B cell (primary cell): ENCODE results near the gene IRGQ. TPM values are rescaled to one million over a fixed set of nuclear protein-coding genes. Genes with fewer than 3 reads are reported as not detected.

ENCODE experiments used
- ATAC-seq: fragments of 200-7000 bp; cut with Tn5 transposase; one replicate; pipeline ENCODE4 v1.10.0; 2021; ENCODE audit warnings: low read depth, mild to moderate bottlenecking, moderate number of reproducible peaks, moderate library complexity
- CTCF ChIA-PET: fragments of 350-600 bp; sonication (Branson Sonifier 250); formaldehyde crosslinking; loops from one replicate; lab custom pipeline; 2021; ENCODE audit warnings: antibody characterized with exemption, inconsistent platforms; lab: Charles Lee
- POLR2A ChIA-PET: fragments of 350-600 bp; sonication (Branson Sonifier 250); formaldehyde crosslinking; loops from one replicate; lab custom pipeline; 2021; ENCODE audit warnings: antibody characterized with exemption; lab: Charles Lee
- DNase-seq: peaks from one replicate; pipeline ENCODE4 v3.0.0; 2013
- H2AFZ ChIP-seq: 2 replicates; pipeline ENCODE4 v1.6.1; 2012; ENCODE audit warnings: mild to moderate bottlenecking, low read depth, low read length; ENCODE audit not compliant: insufficient read depth, poor library complexity, severe bottlenecking
- H3K27ac ChIP-seq, 2 donors: 1 replicate in 1 of 2; 2 replicates in 1 of 2; pipeline ENCODE4 v1.5.1; 2012 to 2013; ENCODE audit warnings: low read length in 2 of 2, mild to moderate bottlenecking in 2 of 2, moderate library complexity in 1 of 2
- H3K27me3 ChIP-seq, 4 experiments: fragments of 200-600 bp in 1 of 4; sonication (generic) in 1 of 4; replicated peaks in 1 of 4; 1 replicate in 2 of 4; 2 replicates in 2 of 4; pipeline versions ENCODE4 v1.6.1 to v1.7.0; 2013 to 2016; ENCODE audit warnings: low read length in 3 of 4, mild to moderate bottlenecking in 2 of 4, mixed read lengths in 1 of 4, moderate library complexity in 1 of 4; ENCODE audit not compliant: insufficient read depth in 4 of 4, control insufficient read depth in 3 of 4; ENCODE audit errors: control extremely low read depth in 1 of 4
- H3K36me3 ChIP-seq, 2 experiments: replicated peaks in 1 of 2; 1 replicate in 1 of 2; 2 replicates in 1 of 2; pipeline versions ENCODE4 v1.6.1 to v1.7.1; 2013; ENCODE audit warnings: low read length in 1 of 2; ENCODE audit not compliant: insufficient read depth in 2 of 2, control insufficient read depth in 1 of 2; ENCODE audit errors: control extremely low read depth in 1 of 2, extremely low read depth in 1 of 2
- H3K4me1 ChIP-seq, 2 donors: fragments of 200-600 bp in 1 of 2; sonication (generic) in 1 of 2; 1 replicate in 1 of 2; 2 replicates in 1 of 2; pipeline versions ENCODE4 v1.5.1 to v1.6.1; 2013 to 2017; ENCODE audit warnings: low read length in 2 of 2; ENCODE audit not compliant: control insufficient read depth in 2 of 2, insufficient read depth in 2 of 2
- H3K4me2 ChIP-seq: replicated peaks from 2 replicates; pipeline ENCODE3; 2012; ENCODE audit warnings: mild to moderate bottlenecking, low read depth, low read length; ENCODE audit not compliant: poor library complexity, severe bottlenecking
- H3K4me3 ChIP-seq, 5 experiments: fragments of 200-600 bp in 1 of 5; sonication (generic) in 1 of 5; 1 replicate in 3 of 5; 2 replicates in 2 of 5; pipeline versions ENCODE4 v1.5.1 to v1.7.0; 2011 to 2016; ENCODE audit warnings: low read length in 4 of 5, mild to moderate bottlenecking in 4 of 5, low read depth in 2 of 5, control low read depth in 1 of 5, moderate library complexity in 1 of 5; ENCODE audit not compliant: insufficient read depth in 1 of 5; ENCODE audit errors: control extremely low read depth in 1 of 5, extremely low read depth in 1 of 5
- H3K79me2 ChIP-seq: fragments of 200-600 bp; sonication (generic); one replicate; pipeline ENCODE4 v1.6.0; 2016; ENCODE audit warnings: low read length; ENCODE audit not compliant: control insufficient read depth, insufficient read depth
- H3K9ac ChIP-seq: fragments of 200-600 bp; sonication (generic); 2 replicates; pipeline ENCODE4 v1.6.1; 2017; ENCODE audit warnings: mild to moderate bottlenecking, low read length, moderate library complexity
- H3K9me3 ChIP-seq, 3 donors: one replicate each; pipeline versions ENCODE4 v1.6.1 to v1.7.1; 2013; ENCODE audit warnings: low read length in 2 of 3; ENCODE audit not compliant: control insufficient read depth in 2 of 3, insufficient read depth in 1 of 3; ENCODE audit errors: control extremely low read depth in 1 of 3
- H4K20me1 ChIP-seq: 2 replicates; pipeline ENCODE4 v1.6.0; 2012; ENCODE audit warnings: mild to moderate bottlenecking, low read length; ENCODE audit not compliant: insufficient read depth, control insufficient read depth, poor library complexity, severe bottlenecking
- H3K27ac Mint-ChIP-seq: one replicate; pipeline ENCODE4 v1.8.0; 2021; ENCODE audit warnings: mixed read lengths
- H3K27me3 Mint-ChIP-seq: one replicate; pipeline ENCODE4 v1.8.0; 2021; ENCODE audit warnings: mixed read lengths
- H3K4me1 Mint-ChIP-seq: one replicate; pipeline ENCODE4 v1.8.0; 2021; ENCODE audit warnings: mixed read lengths
- H3K4me3 Mint-ChIP-seq: one replicate; pipeline ENCODE4 v1.8.0; 2021; ENCODE audit warnings: mixed read lengths
- H3K9me3 Mint-ChIP-seq: one replicate; pipeline ENCODE4 v1.8.0; 2022; ENCODE audit warnings: mixed read lengths; ENCODE audit not compliant: insufficient read depth
- EZH2 ChIP-seq: IDR thresholded peaks from 2 replicates; pipeline ENCODE4 v1.6.1; 2012; ENCODE audit warnings: borderline replicate concordance, low read depth, mild to moderate bottlenecking, moderate library complexity, low read length; ENCODE audit not compliant: insufficient read depth, poor library complexity, severe bottlenecking
- WGBS: methylation state at CpG from one replicate; pipeline ENCODE4 v1.1.5; 2013; ENCODE audit warnings: missing lambda C conversion rate; ENCODE audit not compliant: insufficient coverage; 5-methylcytosine and 5-hydroxymethylcytosine counted together
- intact Hi-C: fragments of 100-400 bp; cut with micrococcal nuclease; formaldehyde crosslinking; loops from one replicate; pipeline ENCODE4 v1.10.0; 2022
- polyA plus RNA-seq: library from polyadenylated mRNA; depleted of rRNA; stranded (reverse); fragments of >200 nt; gene quantifications from 2 replicates; pipeline ENCODE4 v1.2.3, GENCODE V29; 2012
- total RNA-seq, 2 donors: library from RNA; stranded (reverse); fragments of 120-200 nt in 1 of 2; gene quantifications; 1 replicate in 1 of 2; 2 replicates in 1 of 2; pipeline versions ENCODE4 v1.2.3 to v1.2.4, GENCODE V29; 2013 to 2022
- TF ChIP-seq, protein P1 (sequence below): fragments of 200-600 bp; IDR thresholded peaks from one replicate; pipeline ENCODE4 v1.8.0; 2022; ENCODE audit warnings: antibody characterized with exemption, mild to moderate bottlenecking

IRGQ gene
- total and polyA plus RNA-seq, 2 donors (not counting 1 experiment from before 2014, with no cell fraction given) = 20.3 to 22.6 TPM

DNA sequence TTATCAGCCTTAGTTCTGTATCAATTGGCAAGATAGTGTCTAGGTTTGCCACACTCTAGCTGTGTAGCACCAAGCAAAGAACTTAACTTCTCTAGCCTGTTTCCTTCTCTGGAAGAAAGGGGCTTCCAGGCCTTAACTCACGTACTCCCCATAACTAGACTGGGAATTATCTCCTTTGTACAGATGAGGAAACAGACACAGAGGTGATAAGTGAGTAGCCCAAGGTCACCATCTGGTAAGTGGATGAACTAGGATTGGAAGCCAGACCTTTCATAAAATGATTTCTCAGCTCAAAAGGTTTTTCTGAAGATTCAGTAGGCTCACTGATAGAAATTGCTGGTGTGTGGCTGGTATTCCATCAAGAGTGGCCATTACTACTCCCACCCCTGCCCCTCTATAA, 20.4 kb upstream of the IRGQ start:
- no peaks in the 10 kb centered on the region for H3K9me3 Mint-ChIP-seq
- ChIA-PET CTCF (no interaction called here), POLR2A (no interaction called here)
- no CpG with 5 or more reads among the region's 1 CpG for WGBS
- no peaks in the 10 kb centered on the region for H3K27me3 ChIP-seq
- TF ChIP-seq EZH2 = no peak
- TF ChIP-seq, protein P1, sequence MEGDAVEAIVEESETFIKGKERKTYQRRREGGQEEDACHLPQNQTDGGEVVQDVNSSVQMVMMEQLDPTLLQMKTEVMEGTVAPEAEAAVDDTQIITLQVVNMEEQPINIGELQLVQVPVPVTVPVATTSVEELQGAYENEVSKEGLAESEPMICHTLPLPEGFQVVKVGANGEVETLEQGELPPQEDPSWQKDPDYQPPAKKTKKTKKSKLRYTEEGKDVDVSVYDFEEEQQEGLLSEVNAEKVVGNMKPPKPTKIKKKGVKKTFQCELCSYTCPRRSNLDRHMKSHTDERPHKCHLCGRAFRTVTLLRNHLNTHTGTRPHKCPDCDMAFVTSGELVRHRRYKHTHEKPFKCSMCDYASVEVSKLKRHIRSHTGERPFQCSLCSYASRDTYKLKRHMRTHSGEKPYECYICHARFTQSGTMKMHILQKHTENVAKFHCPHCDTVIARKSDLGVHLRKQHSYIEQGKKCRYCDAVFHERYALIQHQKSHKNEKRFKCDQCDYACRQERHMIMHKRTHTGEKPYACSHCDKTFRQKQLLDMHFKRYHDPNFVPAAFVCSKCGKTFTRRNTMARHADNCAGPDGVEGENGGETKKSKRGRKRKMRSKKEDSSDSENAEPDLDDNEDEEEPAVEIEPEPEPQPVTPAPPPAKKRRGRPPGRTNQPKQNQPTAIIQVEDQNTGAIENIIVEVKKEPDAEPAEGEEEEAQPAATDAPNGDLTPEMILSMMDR = no peak
- H3K4me3 Mint-ChIP-seq = no peak overlapping the region
- no peak overlapping the region for H3K4me3 ChIP-seq
- no peak overlapping the region for H3K4me2 ChIP-seq
- peaks cover 14 to 15% of the 10 kb centered on the region in 2 donors for H3K4me1 ChIP-seq
- peaks cover 0 to 4% (median 0%) of the 10 kb centered on the region in 3 donors for H3K9me3 ChIP-seq
- H2AFZ ChIP-seq = no peak overlapping the region
- H3K4me1 Mint-ChIP-seq = peaks cover 22% of the 10 kb centered on the region
- no peak for ATAC-seq
- H4K20me1 ChIP-seq = peaks cover 14% of the 10 kb centered on the region
- no peak overlapping the region for H3K27ac ChIP-seq
- no peak overlapping the region for H3K27ac Mint-ChIP-seq
- peaks cover 44% of the 10 kb centered on the region for H3K79me2 ChIP-seq
- no peaks in the 10 kb centered on the region for H3K27me3 Mint-ChIP-seq
- intact Hi-C loops = no loop called here
- no peak overlapping the region for H3K9ac ChIP-seq
- no peak for DNase-seq
- peaks cover 0 to 24% of the 10 kb centered on the region in 2 experiments for H3K36me3 ChIP-seq

GRCh38 chr19:43612374-43612773, 16.4 kb upstream of the IRGQ start:
- POLR2A ChIA-PET = no interaction called here
- no peaks in the 10 kb centered on the region for H3K27me3 Mint-ChIP-seq
- H3K36me3 ChIP-seq = peaks cover 0 to 26% of the 10 kb centered on the region in 2 experiments
- no peaks in the 10 kb centered on the region for H3K9me3 ChIP-seq
- no peak overlapping the region for H2AFZ ChIP-seq
- H3K4me1 ChIP-seq = peaks cover 3 to 6% of the 10 kb centered on the region in 2 donors
- no peaks in the 10 kb centered on the region for H3K9me3 Mint-ChIP-seq
- no peak overlapping the region for H3K4me3 ChIP-seq
- no peaks in the 10 kb centered on the region for H3K27me3 ChIP-seq
- no peak for DNase-seq
- TF ChIP-seq EZH2 = no peak
- TF ChIP-seq, protein P1 = no peak
- CTCF ChIA-PET = no interaction called here
- H3K27ac Mint-ChIP-seq = no peak overlapping the region
- intact Hi-C loops = no loop called here
- ATAC-seq = no peak
- 98% methylated on average over 10 of the region's 12 CpGs for WGBS
- H3K4me2 ChIP-seq = no peak overlapping the region
- H3K4me1 Mint-ChIP-seq = peaks cover 5% of the 10 kb centered on the region
- no peak overlapping the region for H3K9ac ChIP-seq
- H3K27ac ChIP-seq = no peak overlapping the region
- H3K79me2 ChIP-seq = peaks cover 36% of the 10 kb centered on the region
- H4K20me1 ChIP-seq = peaks cover 6% of the 10 kb centered on the region
- no peak overlapping the region for H3K4me3 Mint-ChIP-seq
